NOMO-1 treated with dmso at 0.1 percent for 144 hours (cell line): ENCODE measurements around the gene SESN1.

ENCODE experiments used
- DNase-seq: peaks from one replicate; lab custom pipeline; 2025; ENCODE audit not compliant: unreplicated experiment; lab: John Stamatoyannopoulos, UW

SESN1 gene

DNA sequence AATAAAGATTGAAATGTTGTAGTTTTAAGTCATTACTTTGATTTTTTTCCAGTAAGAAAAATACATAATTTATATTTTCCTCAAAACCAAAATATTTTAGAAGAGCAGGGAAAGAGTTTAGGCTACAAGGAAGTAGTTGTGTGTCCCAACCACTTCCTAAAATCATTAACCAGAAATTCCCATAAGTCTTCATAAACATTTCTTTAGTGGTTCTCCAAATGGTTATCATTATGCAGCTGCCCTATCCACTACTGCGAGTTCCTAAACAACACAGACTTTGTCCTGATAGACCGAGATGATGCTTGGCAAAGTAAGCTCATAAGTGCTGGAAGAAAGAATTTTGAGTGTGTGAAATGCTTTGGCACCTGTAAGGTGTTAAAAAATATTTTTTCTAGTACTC is 152.8 kb downstream of the SESN1 start:
- DNase-seq = no peak

DNA sequence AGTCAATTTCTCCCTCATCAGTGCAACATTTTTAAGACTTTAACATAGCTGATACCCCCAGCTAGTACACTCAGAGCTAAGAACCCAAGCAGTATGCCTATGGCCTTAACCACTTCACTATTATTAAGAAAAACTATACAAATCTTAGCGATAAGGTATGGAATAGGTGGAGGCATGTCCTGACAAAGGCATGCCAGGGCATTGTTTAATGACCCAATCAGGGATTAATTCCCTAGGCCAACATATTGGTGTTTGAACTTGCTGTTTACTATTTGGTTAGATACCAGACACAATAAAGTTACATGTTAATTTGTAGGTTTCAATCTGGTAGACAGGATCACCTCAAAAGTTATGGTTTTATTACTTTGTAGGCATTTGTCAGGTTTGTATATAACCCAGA is 153.4 kb downstream of the SESN1 start:
- DNase-seq = no peak

GRCh38 chr6:108940741-108941140 is 153.9 kb downstream of the SESN1 start:
- no peak for DNase-seq

DNA sequence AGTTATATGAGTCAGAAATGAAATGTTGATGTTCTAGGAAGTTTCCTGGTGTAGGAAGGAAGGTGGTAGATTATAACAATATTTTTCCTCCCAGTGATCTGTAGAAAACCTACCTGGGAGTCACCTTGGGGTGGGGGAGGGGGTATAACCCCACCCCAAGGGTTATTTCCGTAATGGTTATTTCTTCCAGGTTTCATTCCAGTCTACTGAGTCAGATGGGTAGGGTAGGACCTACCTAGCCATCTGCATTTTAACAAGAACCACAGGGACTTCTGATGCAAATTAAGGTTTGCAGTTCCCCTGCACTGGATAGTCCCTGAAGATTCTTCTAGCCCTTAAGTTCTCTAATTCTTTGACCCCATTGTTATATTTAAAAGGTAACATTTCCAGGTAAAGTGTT is 157.5 kb downstream of the SESN1 start:
- no peak for DNase-seq
